HepG2 (cell line): ENCODE data around the gene PPP3R1. TPM values are rescaled to one million over a fixed set of nuclear protein-coding genes. Genes with fewer than 3 reads are reported as not detected.

Source experiments
- GABPB1 ChIP-seq: IDR thresholded peaks from 2 replicates; pipeline ENCODE4 v1.6.1; 2016; ENCODE audit warnings: mild to moderate bottlenecking, missing genetic modification reagents, moderate library complexity, missing compliant biosample characterization
- GPN1 ChIP-seq: sonication (generic); formaldehyde crosslinking; IDR thresholded peaks from 2 replicates; pipeline ENCODE4 v1.5.1; 2020; ENCODE audit warnings: missing genetic modification reagents, borderline replicate concordance
- HMG20B ChIP-seq: conservative IDR thresholded peaks from 2 replicates; pipeline ENCODE4 v1.6.1; 2016; ENCODE audit warnings: missing genetic modification reagents, missing compliant biosample characterization
- HOXA7 ChIP-seq: sonication (generic); formaldehyde crosslinking; IDR thresholded peaks from 2 replicates; pipeline ENCODE4 v1.8.1; 2022; ENCODE audit warnings: mild to moderate bottlenecking, missing genetic modification reagents, moderate library complexity
- KDM1A ChIP-seq: IDR thresholded peaks from 2 replicates; pipeline ENCODE4 v1.6.1; 2016; ENCODE audit warnings: missing compliant biosample characterization
- KDM4B ChIP-seq: sonication (generic); formaldehyde crosslinking; IDR thresholded peaks from 2 replicates; pipeline ENCODE4 v1.4.0; 2020; ENCODE audit warnings: missing genetic modification reagents
- KLF13 ChIP-seq: sonication (generic); formaldehyde crosslinking; IDR thresholded peaks from 2 replicates; pipeline ENCODE4 v1.4.0; 2020; ENCODE audit warnings: mild to moderate bottlenecking, missing genetic modification reagents
- MEF2D ChIP-seq: sonication (generic); formaldehyde crosslinking; IDR thresholded peaks from 2 replicates; pipeline ENCODE4 v1.5.1; 2020; ENCODE audit warnings: mild to moderate bottlenecking, missing genetic modification reagents
- NRL ChIP-seq: sonication (generic); formaldehyde crosslinking; IDR thresholded peaks from 2 replicates; pipeline ENCODE4 v1.5.0; 2020; ENCODE audit warnings: missing genetic modification reagents, mild to moderate bottlenecking, moderate library complexity, borderline replicate concordance
- RBAK ChIP-seq: sonication (generic); formaldehyde crosslinking; IDR thresholded peaks from 2 replicates; pipeline ENCODE4 v1.5.1; 2020; ENCODE audit warnings: mild to moderate bottlenecking, missing genetic modification reagents
- REL ChIP-seq: sonication (generic); formaldehyde crosslinking; conservative IDR thresholded peaks from 2 replicates; pipeline ENCODE4 v1.8.0; 2022; ENCODE audit warnings: mild to moderate bottlenecking, missing genetic modification reagents, moderate library complexity
- SAFB2 ChIP-seq: sonication (generic); formaldehyde crosslinking; IDR thresholded peaks from 2 replicates; pipeline ENCODE4 v1.5.1; 2020; ENCODE audit warnings: missing genetic modification reagents, low read depth, mild to moderate bottlenecking, borderline replicate concordance
- STAG1 ChIP-seq: sonication (generic); formaldehyde crosslinking; IDR thresholded peaks from 2 replicates; pipeline ENCODE4 v1.4.0; 2020; ENCODE audit warnings: missing genetic modification reagents
- WIZ ChIP-seq: sonication (generic); formaldehyde crosslinking; IDR thresholded peaks from 2 replicates; pipeline ENCODE4 v1.5.1; 2020; ENCODE audit warnings: mild to moderate bottlenecking, missing genetic modification reagents
- ZBTB7A ChIP-seq: sonication (generic); formaldehyde crosslinking; IDR thresholded peaks from 2 replicates; pipeline ENCODE4 v1.8.0; 2022; ENCODE audit warnings: mild to moderate bottlenecking, missing genetic modification reagents
- ZNF121 ChIP-seq: sonication (generic); formaldehyde crosslinking; IDR thresholded peaks from 2 replicates; pipeline ENCODE4 v1.5.0; 2020; ENCODE audit warnings: mild to moderate bottlenecking, missing genetic modification reagents
- ZNF460 ChIP-seq: sonication (generic); formaldehyde crosslinking; IDR thresholded peaks from 2 replicates; pipeline ENCODE4 v1.5.1; 2020; ENCODE audit warnings: missing genetic modification reagents, mild to moderate bottlenecking, borderline replicate concordance
- ZNF550 ChIP-seq: sonication (generic); formaldehyde crosslinking; IDR thresholded peaks from 2 replicates; pipeline ENCODE4 v1.4.0; 2020; ENCODE audit warnings: mild to moderate bottlenecking, missing genetic modification reagents, borderline replicate concordance
- ZNF670 ChIP-seq: sonication (generic); formaldehyde crosslinking; IDR thresholded peaks from 2 replicates; pipeline ENCODE4 v1.8.0; 2022; ENCODE audit warnings: mild to moderate bottlenecking, missing genetic modification reagents, borderline replicate concordance
- ZNF792 ChIP-seq: IDR thresholded peaks from 2 replicates; pipeline ENCODE4 v1.6.1; 2016
- ZNF850 ChIP-seq: sonication (generic); formaldehyde crosslinking; conservative IDR thresholded peaks from 2 replicates; pipeline ENCODE4 v1.9.0; 2021; ENCODE audit warnings: mild to moderate bottlenecking, missing genetic modification reagents
- ZSCAN20 ChIP-seq: sonication (generic); formaldehyde crosslinking; IDR thresholded peaks from 2 replicates; pipeline ENCODE4 v1.4.0; 2020; ENCODE audit warnings: missing genetic modification reagents, mild to moderate bottlenecking, borderline replicate concordance
- polyA plus RNA-seq, 8 experiments: library from polyadenylated mRNA; depleted of rRNA in 3 of 8; stranded (reverse) in 7 of 8; unstranded in 1 of 8; fragments of >200 nt; fragmentation: Illumina TruSeq in 4 of 8; extraction: Trizol in 4 of 8; gene quantifications; 2 replicates each; pipeline versions ENCODE4 v1.2.1 to v1.2.3, GENCODE V29; 2011 to 2016; ENCODE audit warnings: low read depth in 4 of 8, missing spikeins in 1 of 8, mixed read lengths in 1 of 8; ENCODE audit not compliant: insufficient read depth in 1 of 8
- total RNA-seq, 5 experiments: library from RNA; depleted of rRNA; stranded (reverse); fragments of >200 nt; fragmentation: Illumina TruSeq; extraction: Trizol; gene quantifications; 2 replicates each; pipeline ENCODE4 v1.2.3, GENCODE V29; 2016; ENCODE audit warnings: low read depth in 1 of 5
- TF ChIP-seq, protein P1 (sequence below): sonication (generic); formaldehyde crosslinking; IDR thresholded peaks from 2 replicates; pipeline ENCODE4 v1.5.1; 2020; ENCODE audit warnings: mild to moderate bottlenecking, missing genetic modification reagents
- TF ChIP-seq, protein P2 (sequence below): sonication (generic); formaldehyde crosslinking; IDR thresholded peaks from 2 replicates; pipeline ENCODE4 v1.8.1; 2023; ENCODE audit warnings: mild to moderate bottlenecking, missing genetic modification reagents
- TF ChIP-seq, protein P3 (sequence below): sonication (generic); formaldehyde crosslinking; IDR thresholded peaks from 2 replicates; pipeline ENCODE4 v1.9.0; 2021; ENCODE audit warnings: missing genetic modification reagents, mild to moderate bottlenecking, borderline replicate concordance

PPP3R1 gene
- total and polyA plus RNA-seq, 2 of the 13 experiments (the other 11 are each of a cell fraction or from before 2014, with no cell fraction given), result 11.6 to 25.7 TPM

DNA sequence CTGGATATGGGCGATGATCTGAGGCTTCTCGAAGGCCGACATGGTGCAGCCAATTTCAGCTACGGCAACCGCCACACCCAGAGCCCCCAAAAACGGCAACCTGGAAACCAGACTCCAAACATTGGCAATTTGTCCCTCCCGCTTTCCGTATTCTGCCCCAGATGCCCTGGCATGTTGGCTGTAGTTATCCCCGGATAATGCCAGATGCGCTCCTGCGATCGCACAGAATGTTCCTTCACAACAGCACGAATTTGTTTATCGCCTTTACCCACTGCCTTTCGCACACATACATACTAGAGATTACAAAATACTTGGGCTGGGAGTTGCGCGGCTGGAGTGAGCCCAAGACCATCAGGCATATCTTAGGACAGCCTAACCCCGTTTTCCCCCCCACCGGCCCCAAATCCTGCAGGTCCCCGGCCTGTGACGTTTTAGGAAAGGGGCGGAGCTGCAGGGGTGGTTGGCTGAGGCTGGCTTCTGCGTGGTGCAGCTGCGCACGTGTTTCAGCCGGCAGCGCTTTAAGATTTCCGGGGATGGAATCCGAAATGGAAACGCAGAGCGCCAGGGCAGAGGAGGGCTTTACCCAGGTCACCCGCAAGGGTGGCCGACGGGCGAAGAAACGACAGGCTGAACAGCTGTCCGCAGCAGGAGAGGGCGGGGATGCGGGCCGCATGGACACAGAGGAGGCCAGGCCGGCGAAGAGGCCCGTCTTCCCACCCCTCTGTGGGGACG, 94.8 kb downstream of the PPP3R1 start, which contains the start of gene PNO1 (continued):
- TF ChIP-seq GPN1 (CRISPR knock-in tag), result no peak
- no peak for TF ChIP-seq STAG1 (CRISPR knock-in tag)
- peak; percentile 86 for TF ChIP-seq GABPB1 (CRISPR knock-in tag)
- 0 out of 2 replicates have a peak, but pooled peaks have one; percentile 16 for TF ChIP-seq KDM4B (CRISPR knock-in tag)
- peak; percentile 32; the same call in 1 of the 2 replicates for TF ChIP-seq MEF2D (CRISPR knock-in tag)
- no peak for TF ChIP-seq RBAK (CRISPR knock-in tag)
- TF ChIP-seq REL, result no peak
- peak; percentile 68 for TF ChIP-seq ZNF792 (CRISPR knock-in tag)
- TF ChIP-seq, protein P1, sequence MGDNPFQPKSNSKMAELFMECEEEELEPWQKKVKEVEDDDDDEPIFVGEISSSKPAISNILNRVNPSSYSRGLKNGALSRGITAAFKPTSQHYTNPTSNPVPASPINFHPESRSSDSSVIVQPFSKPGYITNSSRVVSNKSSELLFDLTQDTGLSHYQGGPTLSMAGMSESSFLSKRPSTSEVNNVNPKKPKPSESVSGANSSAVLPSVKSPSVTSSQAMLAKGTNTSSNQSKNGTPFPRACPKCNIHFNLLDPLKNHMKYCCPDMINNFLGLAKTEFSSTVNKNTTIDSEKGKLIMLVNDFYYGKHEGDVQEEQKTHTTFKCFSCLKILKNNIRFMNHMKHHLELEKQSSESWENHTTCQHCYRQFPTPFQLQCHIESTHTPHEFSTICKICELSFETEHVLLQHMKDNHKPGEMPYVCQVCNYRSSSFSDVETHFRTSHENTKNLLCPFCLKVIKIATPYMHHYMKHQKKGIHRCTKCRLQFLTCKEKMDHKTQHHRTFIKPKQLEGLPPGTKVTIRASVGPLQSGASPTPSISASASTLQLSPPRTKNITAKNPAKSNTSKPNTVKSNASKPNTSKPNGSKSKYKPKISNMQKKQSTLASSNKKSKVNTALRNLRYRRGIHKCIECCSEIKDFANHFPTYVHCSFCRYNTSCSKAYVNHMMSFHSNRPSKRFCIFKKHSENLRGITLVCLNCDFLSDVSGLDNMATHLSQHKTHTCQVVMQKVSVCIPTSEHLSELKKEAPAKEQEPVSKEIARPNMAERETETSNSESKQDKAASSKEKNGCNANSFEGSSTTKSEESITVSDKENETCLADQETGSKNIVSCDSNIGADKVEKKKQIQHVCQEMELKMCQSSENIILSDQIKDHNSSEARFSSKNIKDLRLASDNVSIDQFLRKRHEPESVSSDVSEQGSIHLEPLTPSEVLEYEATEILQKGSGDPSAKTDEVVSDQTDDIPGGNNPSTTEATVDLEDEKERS (CRISPR knock-in tag), result peak; percentile 64; the same call in 1 of the 2 replicates
- TF ChIP-seq ZNF121 (CRISPR knock-in tag), result no peak
- TF ChIP-seq NRL (CRISPR knock-in tag), result peak; percentile 95
- 0 out of 2 replicates have a peak, but pooled peaks have one; percentile 11 for TF ChIP-seq KDM1A
- TF ChIP-seq ZNF550, result no peak
- TF ChIP-seq HMG20B (CRISPR knock-in tag), result no peak
- TF ChIP-seq KLF13, result no peak
- peak; percentile 28; the same call in 1 of the 2 replicates for TF ChIP-seq ZNF460 (CRISPR knock-in tag)
- TF ChIP-seq HOXA7, result no peak
- no peak for TF ChIP-seq ZSCAN20 (CRISPR knock-in tag)
- TF ChIP-seq, protein P2, sequence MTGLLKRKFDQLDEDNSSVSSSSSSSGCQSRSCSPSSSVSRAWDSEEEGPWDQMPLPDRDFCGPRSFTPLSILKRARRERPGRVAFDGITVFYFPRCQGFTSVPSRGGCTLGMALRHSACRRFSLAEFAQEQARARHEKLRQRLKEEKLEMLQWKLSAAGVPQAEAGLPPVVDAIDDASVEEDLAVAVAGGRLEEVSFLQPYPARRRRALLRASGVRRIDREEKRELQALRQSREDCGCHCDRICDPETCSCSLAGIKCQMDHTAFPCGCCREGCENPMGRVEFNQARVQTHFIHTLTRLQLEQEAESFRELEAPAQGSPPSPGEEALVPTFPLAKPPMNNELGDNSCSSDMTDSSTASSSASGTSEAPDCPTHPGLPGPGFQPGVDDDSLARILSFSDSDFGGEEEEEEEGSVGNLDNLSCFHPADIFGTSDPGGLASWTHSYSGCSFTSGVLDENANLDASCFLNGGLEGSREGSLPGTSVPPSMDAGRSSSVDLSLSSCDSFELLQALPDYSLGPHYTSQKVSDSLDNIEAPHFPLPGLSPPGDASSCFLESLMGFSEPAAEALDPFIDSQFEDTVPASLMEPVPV (CRISPR knock-in tag), result peak; percentile 67; the same call in 1 of the 2 replicates
- TF ChIP-seq ZNF670 (CRISPR knock-in tag), result peak; percentile 68; the same call in 1 of the 2 replicates
- TF ChIP-seq SAFB2 (CRISPR knock-in tag), result peak; percentile 93
- TF ChIP-seq WIZ (CRISPR knock-in tag), result peak; percentile 48; the same call in 1 of the 2 replicates
- peak; percentile 73; the same call in 1 of the 2 replicates for TF ChIP-seq ZNF850
- TF ChIP-seq, protein P3, sequence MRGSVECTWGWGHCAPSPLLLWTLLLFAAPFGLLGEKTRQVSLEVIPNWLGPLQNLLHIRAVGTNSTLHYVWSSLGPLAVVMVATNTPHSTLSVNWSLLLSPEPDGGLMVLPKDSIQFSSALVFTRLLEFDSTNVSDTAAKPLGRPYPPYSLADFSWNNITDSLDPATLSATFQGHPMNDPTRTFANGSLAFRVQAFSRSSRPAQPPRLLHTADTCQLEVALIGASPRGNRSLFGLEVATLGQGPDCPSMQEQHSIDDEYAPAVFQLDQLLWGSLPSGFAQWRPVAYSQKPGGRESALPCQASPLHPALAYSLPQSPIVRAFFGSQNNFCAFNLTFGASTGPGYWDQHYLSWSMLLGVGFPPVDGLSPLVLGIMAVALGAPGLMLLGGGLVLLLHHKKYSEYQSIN (CRISPR knock-in tag), result no peak
- TF ChIP-seq ZBTB7A, result 0 out of 2 replicates have a peak, but pooled peaks have one; percentile 26
